Upper lobe of left lung (tissue), 4 donors: ENCODE results near the gene ZNF319.

Source experiments
- CTCF ChIP-seq, 6 experiments: fragments of 450-650 bp in 4 of 6; fragments of 200-600 bp in 2 of 6; sonication (generic) in 2 of 6; IDR thresholded peaks; one replicate each; pipeline ENCODE4 v1.5.1; 2016 to 2019; ENCODE audit warnings: antibody characterized with exemption in 6 of 6
- POLR2A ChIP-seq, 4 donors: fragments of 450-650 bp; IDR thresholded peaks; one replicate each; pipeline ENCODE4 v1.5.1; 2016 to 2017; ENCODE audit warnings: antibody characterized with exemption in 4 of 4, mild to moderate bottlenecking in 2 of 4

DNA sequence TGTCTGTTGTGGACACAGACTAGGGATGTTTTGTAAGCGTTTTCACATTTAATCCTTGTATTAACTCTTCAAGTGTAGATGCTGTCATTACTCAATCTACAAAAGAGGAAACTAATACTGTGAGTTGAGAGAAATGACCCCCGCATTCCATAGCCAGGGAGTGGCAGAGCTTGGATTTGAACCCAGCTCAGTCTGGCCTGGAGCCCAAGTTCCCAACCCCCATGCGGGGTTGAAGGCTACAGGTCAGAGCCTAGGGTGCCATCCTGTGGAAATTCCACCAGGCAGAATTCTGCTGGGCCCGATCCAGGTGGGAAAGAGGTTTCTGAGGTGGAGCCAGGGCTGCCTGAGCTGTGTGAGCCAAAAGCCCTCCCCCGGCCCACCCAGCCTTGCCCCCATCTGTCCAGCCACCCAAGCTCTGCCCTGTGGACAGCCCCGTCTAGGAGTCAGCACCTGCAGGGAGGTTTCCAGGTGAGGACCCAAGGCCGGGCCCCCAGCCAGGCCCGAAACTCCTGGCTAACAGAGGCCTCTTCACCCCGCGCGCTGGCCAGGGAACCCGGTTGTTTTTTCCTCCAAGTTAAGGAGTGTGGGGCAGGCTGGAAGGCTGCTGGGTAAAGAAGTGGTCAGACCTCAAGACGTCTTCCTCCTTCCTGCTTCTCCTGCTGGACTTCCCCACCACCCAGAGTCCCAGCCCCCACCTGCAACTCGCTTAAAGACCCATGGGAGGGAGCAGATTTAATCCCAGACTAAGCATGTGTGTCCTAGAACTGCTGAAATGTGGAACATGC lies 30.7 kb upstream of the ZNF319 start:
- TF ChIP-seq POLR2A (IDR thresholded peaks at IDR 0.05) (no peak), CTCF (IDR thresholded peaks at IDR 0.05) (no peak)
